Measurements from ENCODE around the gene ZNF526.

DNA sequence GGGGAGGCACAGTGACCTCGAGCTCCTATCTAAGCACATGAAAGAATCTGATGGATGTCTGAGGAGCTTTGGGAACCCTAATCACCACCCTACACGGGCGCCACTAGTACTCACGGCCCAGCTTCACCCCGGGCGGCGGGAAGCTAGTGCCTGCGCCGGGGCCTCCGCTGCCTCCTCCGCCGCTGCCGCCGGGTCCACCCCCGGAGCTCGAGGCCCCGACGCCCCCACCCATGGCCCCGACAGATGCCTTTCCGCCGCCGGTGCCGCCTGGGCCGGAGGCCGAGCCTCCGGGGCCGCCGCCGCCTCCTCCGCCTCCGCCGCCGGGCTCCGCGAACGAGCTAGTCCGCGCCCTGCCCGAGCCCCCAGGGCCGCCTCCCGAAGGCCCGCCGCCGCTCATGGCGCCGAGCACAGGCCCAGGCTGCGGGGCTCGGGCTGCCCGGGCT lies 22.0 kb downstream of the ZNF526 start:
- TF ChIP-seq, protein P1, sequence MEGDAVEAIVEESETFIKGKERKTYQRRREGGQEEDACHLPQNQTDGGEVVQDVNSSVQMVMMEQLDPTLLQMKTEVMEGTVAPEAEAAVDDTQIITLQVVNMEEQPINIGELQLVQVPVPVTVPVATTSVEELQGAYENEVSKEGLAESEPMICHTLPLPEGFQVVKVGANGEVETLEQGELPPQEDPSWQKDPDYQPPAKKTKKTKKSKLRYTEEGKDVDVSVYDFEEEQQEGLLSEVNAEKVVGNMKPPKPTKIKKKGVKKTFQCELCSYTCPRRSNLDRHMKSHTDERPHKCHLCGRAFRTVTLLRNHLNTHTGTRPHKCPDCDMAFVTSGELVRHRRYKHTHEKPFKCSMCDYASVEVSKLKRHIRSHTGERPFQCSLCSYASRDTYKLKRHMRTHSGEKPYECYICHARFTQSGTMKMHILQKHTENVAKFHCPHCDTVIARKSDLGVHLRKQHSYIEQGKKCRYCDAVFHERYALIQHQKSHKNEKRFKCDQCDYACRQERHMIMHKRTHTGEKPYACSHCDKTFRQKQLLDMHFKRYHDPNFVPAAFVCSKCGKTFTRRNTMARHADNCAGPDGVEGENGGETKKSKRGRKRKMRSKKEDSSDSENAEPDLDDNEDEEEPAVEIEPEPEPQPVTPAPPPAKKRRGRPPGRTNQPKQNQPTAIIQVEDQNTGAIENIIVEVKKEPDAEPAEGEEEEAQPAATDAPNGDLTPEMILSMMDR (IDR thresholded peaks at IDR 0.05; ENCODE audit: insufficient read depth, low read length, poor library complexity, severe bottlenecking) = no peak
- no peak for TF ChIP-seq EZH2phosphoT487 (conservative IDR thresholded peaks at IDR 0.05; ENCODE audit: low read length)

Measured in SU-DHL-6 (cell line).